Neural cell (in vitro differentiated cells): ENCODE data around the gene OTUB2. TPM values are rescaled to one million over a fixed set of nuclear protein-coding genes. Genes with fewer than 3 reads are reported as not detected.

ENCODE experiments used
- H2AFZ ChIP-seq: fragments of 200-600, 300-800 bp; sonication (generic), shearing (Covaris generic); 2 replicates; pipeline ENCODE4 v1.6.0; 2014; ENCODE audit warnings: low read depth, mild to moderate bottlenecking, antibody characterized with exemption, low read length, moderate library complexity
- H3F3A ChIP-seq: fragments of 200-600 bp; shearing (Covaris generic); 2 replicates; pipeline ENCODE4 v1.6.1; 2016; ENCODE audit warnings: mild to moderate bottlenecking, moderate library complexity, mixed read lengths, antibody characterized with exemption, low read length; ENCODE audit not compliant: insufficient read depth, poor library complexity, severe bottlenecking
- H3K27ac ChIP-seq: fragments of 200-600, 300-800 bp; sonication (generic), shearing (Covaris generic); 2 replicates; pipeline ENCODE4 v1.5.1; 2014; ENCODE audit warnings: mild to moderate bottlenecking, low read length, moderate library complexity
- H3K27me3 ChIP-seq: fragments of 300-800, 200-600 bp; sonication (generic), shearing (Covaris generic); 2 replicates; pipeline ENCODE4 v1.6.0; 2014; ENCODE audit warnings: mild to moderate bottlenecking, low read depth, low read length, moderate library complexity; ENCODE audit not compliant: insufficient read depth
- H3K36me3 ChIP-seq: fragments of 300-800, 200-600 bp; sonication (generic), shearing (Covaris generic); 2 replicates; pipeline ENCODE4 v1.5.1; 2014; ENCODE audit warnings: mild to moderate bottlenecking, antibody characterized with exemption, low read length, moderate library complexity; ENCODE audit not compliant: insufficient read depth
- H3K4me2 ChIP-seq: fragments of 300-800, 200-600 bp; sonication (generic), shearing (Covaris generic); 2 replicates; pipeline ENCODE4 v1.6.0; 2014; ENCODE audit warnings: mild to moderate bottlenecking, low read length
- H3K4me3 ChIP-seq: fragments of 300-800, 200-600 bp; sonication (generic), shearing (Covaris generic); 2 replicates; pipeline ENCODE4 v1.5.1; 2014; ENCODE audit warnings: mild to moderate bottlenecking, low read length, moderate library complexity
- H3K79me2 ChIP-seq: fragments of 200-600 bp; shearing (Covaris generic); replicated peaks from 2 replicates; pipeline ENCODE4 v1.6.0; 2014; ENCODE audit warnings: mild to moderate bottlenecking, low read length, moderate library complexity; ENCODE audit not compliant: insufficient read depth
- H3K9ac ChIP-seq: fragments of 300-800, 200-600 bp; sonication (generic), shearing (Covaris generic); 2 replicates; pipeline ENCODE4 v1.6.1; 2016; ENCODE audit warnings: mild to moderate bottlenecking, low read length, mixed read lengths
- H3K9me2 ChIP-seq: fragments of 200-600 bp; shearing (Covaris generic); 2 replicates; pipeline ENCODE4 v1.6.1; 2016; ENCODE audit warnings: mild to moderate bottlenecking, low read length, mixed read lengths; ENCODE audit not compliant: insufficient read depth
- H3K9me3 ChIP-seq: fragments of 200-600, 300-800 bp; sonication (generic), shearing (Covaris generic); 2 replicates; pipeline ENCODE4 v1.6.1; 2016; ENCODE audit warnings: mild to moderate bottlenecking, mixed run types, low read length, moderate library complexity, mixed read lengths
- H4K20me1 ChIP-seq: fragments of 200-600 bp; shearing (Covaris generic); 2 replicates; pipeline ENCODE4 v1.6.1; 2016; ENCODE audit warnings: mild to moderate bottlenecking, mixed run types; ENCODE audit not compliant: insufficient read depth
- EP300 ChIP-seq: fragments of 450-650 bp; conservative IDR thresholded peaks from 2 replicates; pipeline ENCODE4 v1.6.1; 2014; ENCODE audit warnings: antibody characterized with exemption, mild to moderate bottlenecking, moderate library complexity; ENCODE audit not compliant: poor library complexity, severe bottlenecking
- EZH2 ChIP-seq: fragments of 200-600, 300-800 bp; shearing (Covaris generic), sonication (generic); IDR thresholded peaks from 2 replicates; pipeline ENCODE4 v1.6.1; 2014; ENCODE audit warnings: antibody characterized with exemption, low read length, borderline replicate concordance, mild to moderate bottlenecking; ENCODE audit not compliant: insufficient read depth, poor library complexity, severe bottlenecking
- MXI1 ChIP-seq: fragments of 450-650 bp; conservative IDR thresholded peaks from 2 replicates; pipeline ENCODE4 v1.6.1; 2014; ENCODE audit warnings: antibody characterized with exemption, mild to moderate bottlenecking; ENCODE audit not compliant: poor library complexity, severe bottlenecking
- POLR2AphosphoS5 ChIP-seq: IDR thresholded peaks from 2 replicates; pipeline ENCODE4 v1.6.1; 2012
- RAD21 ChIP-seq: fragments of 450-650 bp; conservative IDR thresholded peaks from 2 replicates; pipeline ENCODE4 v1.6.1; 2014; ENCODE audit warnings: antibody characterized with exemption, mild to moderate bottlenecking, moderate library complexity
- SMC3 ChIP-seq: fragments of 450-650 bp; conservative IDR thresholded peaks from 2 replicates; pipeline ENCODE4 v1.6.1; 2014; ENCODE audit warnings: antibody characterized with exemption, mild to moderate bottlenecking, moderate library complexity; ENCODE audit not compliant: poor library complexity
- TAF1 ChIP-seq: IDR thresholded peaks from 2 replicates; pipeline ENCODE4 v1.6.1; 2012; ENCODE audit warnings: low read depth
- polyA plus RNA-seq: library from polyadenylated mRNA; depleted of rRNA; stranded (reverse); fragments of >200 nt; gene quantifications from 2 replicates; pipeline ENCODE4 v1.2.3, GENCODE V29; 2014
- TF ChIP-seq, protein P1 (sequence below): fragments of 450-650 bp; IDR thresholded peaks from 2 replicates; pipeline ENCODE4 v1.5.1; 2014; ENCODE audit warnings: antibody characterized with exemption, mild to moderate bottlenecking, moderate library complexity; ENCODE audit not compliant: poor library complexity, severe bottlenecking
- TF ChIP-seq, protein P2 (sequence below): IDR thresholded peaks from 2 replicates; pipeline ENCODE4 v1.6.1; 2012; ENCODE audit warnings: borderline replicate concordance

The OTUB2 gene
- polyA plus RNA-seq, 1 donor from 2014 or later, result 2.5 TPM

DNA sequence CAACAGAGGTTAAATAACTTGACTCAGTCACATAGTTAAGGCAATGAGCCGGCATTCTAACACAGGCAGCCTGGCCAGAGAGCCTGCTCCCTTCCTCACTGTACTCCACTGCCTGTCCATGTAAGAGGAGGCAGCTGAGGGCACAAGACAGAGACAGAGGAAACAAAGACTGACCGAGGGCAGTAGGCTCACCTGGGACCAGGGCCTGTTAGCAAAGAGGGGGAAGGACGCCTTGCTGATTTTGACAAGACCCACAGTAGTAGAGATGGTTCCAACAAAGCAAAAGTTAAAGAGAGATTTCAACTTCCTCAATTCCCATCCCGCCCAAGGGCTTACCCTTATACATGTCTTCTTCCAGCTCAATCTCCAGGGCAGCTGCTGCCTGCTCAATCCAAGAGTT lies 26.5 kb downstream of the OTUB2 start:
- no peak overlapping the region for H2AFZ ChIP-seq
- TF ChIP-seq SMC3, result no peak
- no peak for TF ChIP-seq POLR2AphosphoS5
- TF ChIP-seq, protein P1, sequence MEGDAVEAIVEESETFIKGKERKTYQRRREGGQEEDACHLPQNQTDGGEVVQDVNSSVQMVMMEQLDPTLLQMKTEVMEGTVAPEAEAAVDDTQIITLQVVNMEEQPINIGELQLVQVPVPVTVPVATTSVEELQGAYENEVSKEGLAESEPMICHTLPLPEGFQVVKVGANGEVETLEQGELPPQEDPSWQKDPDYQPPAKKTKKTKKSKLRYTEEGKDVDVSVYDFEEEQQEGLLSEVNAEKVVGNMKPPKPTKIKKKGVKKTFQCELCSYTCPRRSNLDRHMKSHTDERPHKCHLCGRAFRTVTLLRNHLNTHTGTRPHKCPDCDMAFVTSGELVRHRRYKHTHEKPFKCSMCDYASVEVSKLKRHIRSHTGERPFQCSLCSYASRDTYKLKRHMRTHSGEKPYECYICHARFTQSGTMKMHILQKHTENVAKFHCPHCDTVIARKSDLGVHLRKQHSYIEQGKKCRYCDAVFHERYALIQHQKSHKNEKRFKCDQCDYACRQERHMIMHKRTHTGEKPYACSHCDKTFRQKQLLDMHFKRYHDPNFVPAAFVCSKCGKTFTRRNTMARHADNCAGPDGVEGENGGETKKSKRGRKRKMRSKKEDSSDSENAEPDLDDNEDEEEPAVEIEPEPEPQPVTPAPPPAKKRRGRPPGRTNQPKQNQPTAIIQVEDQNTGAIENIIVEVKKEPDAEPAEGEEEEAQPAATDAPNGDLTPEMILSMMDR, result no peak
- TF ChIP-seq EZH2, result no peak
- TF ChIP-seq, protein P2, sequence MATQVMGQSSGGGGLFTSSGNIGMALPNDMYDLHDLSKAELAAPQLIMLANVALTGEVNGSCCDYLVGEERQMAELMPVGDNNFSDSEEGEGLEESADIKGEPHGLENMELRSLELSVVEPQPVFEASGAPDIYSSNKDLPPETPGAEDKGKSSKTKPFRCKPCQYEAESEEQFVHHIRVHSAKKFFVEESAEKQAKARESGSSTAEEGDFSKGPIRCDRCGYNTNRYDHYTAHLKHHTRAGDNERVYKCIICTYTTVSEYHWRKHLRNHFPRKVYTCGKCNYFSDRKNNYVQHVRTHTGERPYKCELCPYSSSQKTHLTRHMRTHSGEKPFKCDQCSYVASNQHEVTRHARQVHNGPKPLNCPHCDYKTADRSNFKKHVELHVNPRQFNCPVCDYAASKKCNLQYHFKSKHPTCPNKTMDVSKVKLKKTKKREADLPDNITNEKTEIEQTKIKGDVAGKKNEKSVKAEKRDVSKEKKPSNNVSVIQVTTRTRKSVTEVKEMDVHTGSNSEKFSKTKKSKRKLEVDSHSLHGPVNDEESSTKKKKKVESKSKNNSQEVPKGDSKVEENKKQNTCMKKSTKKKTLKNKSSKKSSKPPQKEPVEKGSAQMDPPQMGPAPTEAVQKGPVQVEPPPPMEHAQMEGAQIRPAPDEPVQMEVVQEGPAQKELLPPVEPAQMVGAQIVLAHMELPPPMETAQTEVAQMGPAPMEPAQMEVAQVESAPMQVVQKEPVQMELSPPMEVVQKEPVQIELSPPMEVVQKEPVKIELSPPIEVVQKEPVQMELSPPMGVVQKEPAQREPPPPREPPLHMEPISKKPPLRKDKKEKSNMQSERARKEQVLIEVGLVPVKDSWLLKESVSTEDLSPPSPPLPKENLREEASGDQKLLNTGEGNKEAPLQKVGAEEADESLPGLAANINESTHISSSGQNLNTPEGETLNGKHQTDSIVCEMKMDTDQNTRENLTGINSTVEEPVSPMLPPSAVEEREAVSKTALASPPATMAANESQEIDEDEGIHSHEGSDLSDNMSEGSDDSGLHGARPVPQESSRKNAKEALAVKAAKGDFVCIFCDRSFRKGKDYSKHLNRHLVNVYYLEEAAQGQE, result no peak
- no peak for TF ChIP-seq RAD21
- TF ChIP-seq TAF1, result no peak
- no peak for TF ChIP-seq MXI1
- TF ChIP-seq EP300, result no peak
- H3K9ac ChIP-seq, result no peak overlapping the region
- H3K4me2 ChIP-seq, result no peak overlapping the region
- H3K79me2 ChIP-seq, result no peaks in the 10 kb centered on the region
- H3K4me3 ChIP-seq, result no peak overlapping the region
- no peaks in the 10 kb centered on the region for H3F3A ChIP-seq
- H3K36me3 ChIP-seq, result peaks cover 9% of the 10 kb centered on the region
- no peaks in the 10 kb centered on the region for H3K27me3 ChIP-seq
- no peaks in the 10 kb centered on the region for H4K20me1 ChIP-seq
- H3K9me3 ChIP-seq, result no peaks in the 10 kb centered on the region
- H3K9me2 ChIP-seq, result no peaks in the 10 kb centered on the region
- no peak overlapping the region for H3K27ac ChIP-seq

DNA sequence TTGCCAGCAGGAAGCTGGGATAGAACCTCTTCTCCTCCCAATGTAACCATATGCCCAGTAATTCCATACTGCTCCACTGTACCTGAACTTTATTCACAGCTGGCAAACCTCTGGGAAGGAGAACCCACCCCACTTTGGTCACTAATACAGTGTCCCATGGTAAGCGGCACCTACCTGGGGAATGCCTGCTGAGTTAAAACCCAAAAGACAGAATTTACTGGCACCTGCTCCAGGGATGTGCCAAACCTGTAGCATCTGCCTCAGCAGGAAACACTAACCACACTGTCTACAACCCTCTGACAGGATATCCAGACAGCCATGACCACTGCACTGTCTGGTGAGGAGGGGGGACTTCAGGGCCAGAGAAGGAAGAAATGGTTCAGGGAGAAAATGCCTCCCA lies 28.3 kb downstream of the OTUB2 start:
- H3K36me3 ChIP-seq, result peaks cover 10% of the 10 kb centered on the region
- no peak overlapping the region for H3K4me3 ChIP-seq
- no peaks in the 10 kb centered on the region for H3F3A ChIP-seq
- no peaks in the 10 kb centered on the region for H4K20me1 ChIP-seq
- H2AFZ ChIP-seq, result no peak overlapping the region
- H3K79me2 ChIP-seq, result no peaks in the 10 kb centered on the region
- H3K9ac ChIP-seq, result no peak overlapping the region
- H3K27me3 ChIP-seq, result no peaks in the 10 kb centered on the region
- H3K4me2 ChIP-seq, result no peak overlapping the region
- peak; percentile 9 for TF ChIP-seq POLR2AphosphoS5
- TF ChIP-seq, protein P1, result no peak
- H3K9me2 ChIP-seq, result no peaks in the 10 kb centered on the region
- H3K27ac ChIP-seq, result no peak overlapping the region
- no peaks in the 10 kb centered on the region for H3K9me3 ChIP-seq
